CD4-positive, alpha-beta T cell (primary cell): ENCODE data around the gene JTB. TPM values are rescaled to one million over a fixed set of nuclear protein-coding genes. Genes with fewer than 3 reads are reported as not detected.
"Not testable (repeated sequence)": the region's sequence is repeated elsewhere in the genome, so short reads cannot be mapped to it uniquely, and the experiment has no call there.

Source experiments
- ATAC-seq: fragments of 200-7000 bp; cut with Tn5 transposase; one replicate; pipeline ENCODE4 v1.10.0; 2022; ENCODE audit warnings: mild to moderate bottlenecking; ENCODE audit not compliant: poor library complexity
- CTCF ChIA-PET: fragments of 350-600 bp; sonication (Branson Sonifier 250); formaldehyde crosslinking; loops from one replicate; lab custom pipeline; 2021; ENCODE audit warnings: antibody characterized with exemption, inconsistent platforms; lab: Charles Lee
- POLR2A ChIA-PET: fragments of 350-600 bp; sonication (Branson Sonifier 250); formaldehyde crosslinking; loops from one replicate; lab custom pipeline; 2021; ENCODE audit warnings: antibody characterized with exemption, inconsistent platforms; lab: Charles Lee
- DNase-seq, 14 experiments: peaks; one replicate each; pipeline ENCODE4 v3.0.0-alpha.2; 2013 to 2020; ENCODE audit warnings: mixed read lengths in 2 of 14
- H3K27ac ChIP-seq, 2 donors: one replicate each; pipeline versions ENCODE4 v1.5.1 to v1.7.0; 2013; ENCODE audit warnings: low read length in 2 of 2, low read depth in 1 of 2, mild to moderate bottlenecking in 1 of 2
- H3K27me3 ChIP-seq, 2 experiments: 1 replicate in 1 of 2; 2 replicates in 1 of 2; pipeline versions ENCODE4 v1.6.1 to v1.7.0; 2013; ENCODE audit warnings: low read length in 2 of 2, control low read depth in 1 of 2, mild to moderate bottlenecking in 1 of 2, moderate library complexity in 1 of 2; ENCODE audit not compliant: insufficient read depth in 2 of 2, control insufficient read depth in 1 of 2
- H3K36me3 ChIP-seq: one replicate; pipeline ENCODE4 v1.6.1; 2013; ENCODE audit warnings: low read length, control low read depth; ENCODE audit not compliant: insufficient read depth
- H3K4me1 ChIP-seq: one replicate; pipeline ENCODE4 v1.6.1; 2013; ENCODE audit warnings: low read length, control low read depth; ENCODE audit not compliant: insufficient read depth
- H3K4me3 ChIP-seq: one replicate; pipeline ENCODE4 v1.5.1; 2013; ENCODE audit warnings: mild to moderate bottlenecking, low read length, moderate library complexity
- H3K9me3 ChIP-seq, 2 experiments: 1 replicate in 1 of 2; 2 replicates in 1 of 2; pipeline versions ENCODE4 v1.6.1 to v1.7.0; 2013; ENCODE audit warnings: low read length in 2 of 2, mild to moderate bottlenecking in 2 of 2, control low read depth in 1 of 2, moderate library complexity in 1 of 2; ENCODE audit not compliant: control insufficient read depth in 1 of 2, insufficient read depth in 1 of 2
- H3K27ac Mint-ChIP-seq: one replicate; pipeline ENCODE4 v1.8.0; 2020; ENCODE audit warnings: mixed read lengths
- H3K27me3 Mint-ChIP-seq: one replicate; pipeline ENCODE4 v1.8.0; 2021; ENCODE audit warnings: mixed read lengths
- H3K36me3 Mint-ChIP-seq: one replicate; pipeline ENCODE4 v1.8.0; 2021; ENCODE audit warnings: low read depth, mixed read lengths
- H3K4me1 Mint-ChIP-seq: one replicate; pipeline ENCODE4 v1.8.0; 2021; ENCODE audit warnings: low read depth, mixed read lengths
- H3K4me3 Mint-ChIP-seq: one replicate; pipeline ENCODE4 v1.8.0; 2020; ENCODE audit warnings: mild to moderate bottlenecking, mixed read lengths
- H3K9me3 Mint-ChIP-seq: one replicate; pipeline ENCODE4 v1.8.0; 2020; ENCODE audit warnings: mixed read lengths
- CTCF ChIP-seq: fragments of 200-600 bp; IDR thresholded peaks from one replicate; pipeline ENCODE4 v1.8.0; 2022; ENCODE audit warnings: antibody characterized with exemption, mild to moderate bottlenecking
- intact Hi-C, 2 experiments: fragments of 100-400 bp; cut with DNase I in 1 of 2; cut with micrococcal nuclease in 1 of 2; formaldehyde crosslinking; loops; one replicate each; pipeline versions ENCODE4 v1.15.1 to v1.9.0; 2023 to 2025; cut with DNase I, micrococcal nuclease
- total RNA-seq, 174 experiments: library from RNA in 2 of 174; stranded (reverse) in 2 of 174; gene quantifications; one replicate each; pipeline ENCODE4 v1.2.3 and lab custom pipeline; 2021 to 2026

The JTB gene
- total RNA-seq, 2 experiments from 2014 or later, result 80.4 to 80.9 TPM

- Mint-ChIP-seq H3K4me1 (peaks cover 12% of the 10 kb centered on the region), H3K36me3 (no peaks in the 10 kb centered on the region), H3K4me3 (no peak overlapping the region), H3K27ac (no peak overlapping the region), H3K27me3 (peaks cover 17% of the 10 kb centered on the region), H3K9me3 (no peaks in the 10 kb centered on the region)
- no peaks in the 10 kb centered on the region for H3K36me3 ChIP-seq
- no peak overlapping the region for H3K4me3 ChIP-seq
- intact Hi-C loops, result loop anchor here in 1 of 2 experiments (2.0 kb wide), 1 partner anchor 306 kb away; the partner anchor contains the start of gene NPR1
- TF ChIP-seq CTCF, result no peak
- H3K4me1 ChIP-seq, result peaks cover 5% of the 10 kb centered on the region
- H3K27ac ChIP-seq, result no peak overlapping the region
- POLR2A ChIA-PET, result interaction anchor here (0.6 to 1.5 kb wide), 2 partner anchors 16 to 180 kb away, joined by 3 read pairs; partner anchors contain the start of gene CREB3L4
- DNase-seq (no peak), ATAC-seq (no peak)
- peaks cover 0 to 5% of the 10 kb centered on the region in 2 experiments for H3K27me3 ChIP-seq
- CTCF ChIA-PET, result interaction anchor here (2.7 to 3.2 kb wide), 2 partner anchors 38 to 187 kb away, joined by 8 to 28 read pairs; partner anchors contain the start of gene DENND4B
- H3K9me3 ChIP-seq, result no peaks in the 10 kb centered on the region
Measured at GRCh38 chr1:153984123-153984894, 6.8 kb upstream of the JTB start.

GRCh38 chr1:153981735-153982134, 4.3 kb upstream of the JTB start:
- Mint-ChIP-seq H3K4me1 (peaks cover 25% of the 10 kb centered on the region), H3K36me3 (peaks cover 14% of the 10 kb centered on the region), H3K27me3 (peaks cover 15% of the 10 kb centered on the region)
- intact Hi-C loops, H3K9me3 ChIP-seq, DNase-seq, H3K27me3 ChIP-seq, ATAC-seq, CTCF ChIA-PET, H3K4me3 Mint-ChIP-seq, H3K27ac Mint-ChIP-seq, POLR2A ChIA-PET, H3K9me3 Mint-ChIP-seq, H3K4me3 ChIP-seq, H3K27ac ChIP-seq, H3K36me3 ChIP-seq: not testable (repeated sequence)
- peaks cover 16% of the 10 kb centered on the region for H3K4me1 ChIP-seq

GRCh38 chr1:153979091-153979490, 1.6 kb upstream of the JTB start:
- H3K27me3 ChIP-seq, H3K9me3 Mint-ChIP-seq, DNase-seq, ATAC-seq, H3K9me3 ChIP-seq, intact Hi-C loops, H3K27ac ChIP-seq, H3K27me3 Mint-ChIP-seq, H3K4me3 ChIP-seq: not testable (repeated sequence)
- H3K4me3 Mint-ChIP-seq, result peak overlapping the region; percentile 98
- peak overlapping the region; percentile 94 for H3K27ac Mint-ChIP-seq
- Histone ChIP-seq H3K36me3 (peaks cover 17% of the 10 kb centered on the region), H3K4me1 (peaks cover 31% of the 10 kb centered on the region)
- peaks cover 37% of the 10 kb centered on the region for H3K4me1 Mint-ChIP-seq
- POLR2A ChIA-PET, result interaction anchor here (3.5 to 5.3 kb wide), 4 partner anchors 12 to 34 kb away, joined by 52 to 149 read pairs (median 100); partner anchors contain the start of genes CREB3L4, DENND4B, RPS27 and SLC39A1
- peaks cover 39% of the 10 kb centered on the region for H3K36me3 Mint-ChIP-seq
- CTCF ChIA-PET, result interaction anchor here (1.6 to 3.7 kb wide), 3 partner anchors 12 to 56 kb away, joined by 4 to 21 read pairs (median 7); partner anchors contain the start of genes CREB3L4, DENND4B and GATAD2B
